Measurements from ENCODE around the gene ASNSD1.

DNA sequence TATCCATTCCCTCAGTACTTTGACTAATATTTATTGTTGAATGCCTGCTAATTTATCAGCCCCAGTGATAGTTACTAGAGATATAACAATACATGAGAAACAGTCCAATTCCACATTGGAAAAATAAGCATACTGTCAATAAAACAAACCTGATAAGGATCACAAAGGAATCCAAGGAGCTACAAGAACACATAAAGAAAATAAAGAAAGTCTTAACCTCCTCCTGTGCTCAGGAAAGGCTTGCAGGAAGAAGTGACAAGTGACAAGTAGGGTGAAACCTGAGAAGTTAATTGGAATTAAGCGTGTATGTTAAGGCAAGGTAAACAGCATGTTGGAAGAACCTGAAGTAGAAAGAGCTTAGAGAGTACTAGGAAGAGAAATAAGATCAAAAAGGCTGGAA is 20.3 kb upstream of the ASNSD1 start:
- TF ChIP-seq, protein P1, sequence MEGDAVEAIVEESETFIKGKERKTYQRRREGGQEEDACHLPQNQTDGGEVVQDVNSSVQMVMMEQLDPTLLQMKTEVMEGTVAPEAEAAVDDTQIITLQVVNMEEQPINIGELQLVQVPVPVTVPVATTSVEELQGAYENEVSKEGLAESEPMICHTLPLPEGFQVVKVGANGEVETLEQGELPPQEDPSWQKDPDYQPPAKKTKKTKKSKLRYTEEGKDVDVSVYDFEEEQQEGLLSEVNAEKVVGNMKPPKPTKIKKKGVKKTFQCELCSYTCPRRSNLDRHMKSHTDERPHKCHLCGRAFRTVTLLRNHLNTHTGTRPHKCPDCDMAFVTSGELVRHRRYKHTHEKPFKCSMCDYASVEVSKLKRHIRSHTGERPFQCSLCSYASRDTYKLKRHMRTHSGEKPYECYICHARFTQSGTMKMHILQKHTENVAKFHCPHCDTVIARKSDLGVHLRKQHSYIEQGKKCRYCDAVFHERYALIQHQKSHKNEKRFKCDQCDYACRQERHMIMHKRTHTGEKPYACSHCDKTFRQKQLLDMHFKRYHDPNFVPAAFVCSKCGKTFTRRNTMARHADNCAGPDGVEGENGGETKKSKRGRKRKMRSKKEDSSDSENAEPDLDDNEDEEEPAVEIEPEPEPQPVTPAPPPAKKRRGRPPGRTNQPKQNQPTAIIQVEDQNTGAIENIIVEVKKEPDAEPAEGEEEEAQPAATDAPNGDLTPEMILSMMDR (IDR thresholded peaks at IDR 0.05; ENCODE audit: low read depth, low read length): no peak
- no peak for TF ChIP-seq EZH2phosphoT487 (IDR thresholded peaks at IDR 0.05; ENCODE audit: low read depth)
